ENCODE data around the gene DIP2C. TPM values are rescaled to one million over a fixed set of nuclear protein-coding genes. Genes with fewer than 3 reads are reported as not detected.

The DIP2C gene
- total and polyA plus RNA-seq, 3 donors from 2014 or later: 14.9 to 43.4 (median 30.1) TPM

DNA sequence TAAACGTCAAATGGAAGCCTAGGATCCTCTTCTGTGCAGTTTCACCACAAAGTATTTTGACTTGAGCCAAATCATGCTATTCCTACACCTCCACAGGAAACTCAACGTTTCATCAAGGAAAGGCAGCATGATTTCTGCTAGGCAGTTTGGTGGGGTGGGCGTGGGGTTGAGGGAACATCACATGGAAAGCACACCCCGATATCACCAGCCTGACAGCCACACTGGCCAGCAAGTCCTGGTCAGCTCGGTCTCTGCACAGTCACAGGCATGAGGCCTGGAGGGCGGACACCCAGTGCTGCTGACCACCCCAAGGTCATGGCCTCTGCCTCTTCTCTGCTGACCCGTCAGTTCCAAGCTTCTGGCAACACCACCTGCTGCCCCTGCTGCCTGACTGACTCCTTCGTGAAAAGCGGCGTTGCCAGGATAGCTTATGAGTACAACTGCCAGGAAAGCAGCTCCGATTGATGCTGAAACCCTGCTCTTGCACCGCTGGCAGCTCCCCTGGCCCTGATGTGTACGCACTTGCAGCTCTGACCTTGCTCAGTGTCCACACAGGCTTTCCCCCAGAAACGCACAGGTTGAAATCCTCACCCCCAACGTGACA, 171.5 kb downstream of the DIP2C start:
- no peak overlapping the region for H3K4me3 ChIP-seq
- intact Hi-C loops (cut with DNase I; ENCODE audit: low total_unique reads): no loop called here
- no peak overlapping the region for H3K27ac ChIP-seq
- TF ChIP-seq POLR2A (IDR thresholded peaks at IDR 0.05): no peak
- TF ChIP-seq, protein P1, sequence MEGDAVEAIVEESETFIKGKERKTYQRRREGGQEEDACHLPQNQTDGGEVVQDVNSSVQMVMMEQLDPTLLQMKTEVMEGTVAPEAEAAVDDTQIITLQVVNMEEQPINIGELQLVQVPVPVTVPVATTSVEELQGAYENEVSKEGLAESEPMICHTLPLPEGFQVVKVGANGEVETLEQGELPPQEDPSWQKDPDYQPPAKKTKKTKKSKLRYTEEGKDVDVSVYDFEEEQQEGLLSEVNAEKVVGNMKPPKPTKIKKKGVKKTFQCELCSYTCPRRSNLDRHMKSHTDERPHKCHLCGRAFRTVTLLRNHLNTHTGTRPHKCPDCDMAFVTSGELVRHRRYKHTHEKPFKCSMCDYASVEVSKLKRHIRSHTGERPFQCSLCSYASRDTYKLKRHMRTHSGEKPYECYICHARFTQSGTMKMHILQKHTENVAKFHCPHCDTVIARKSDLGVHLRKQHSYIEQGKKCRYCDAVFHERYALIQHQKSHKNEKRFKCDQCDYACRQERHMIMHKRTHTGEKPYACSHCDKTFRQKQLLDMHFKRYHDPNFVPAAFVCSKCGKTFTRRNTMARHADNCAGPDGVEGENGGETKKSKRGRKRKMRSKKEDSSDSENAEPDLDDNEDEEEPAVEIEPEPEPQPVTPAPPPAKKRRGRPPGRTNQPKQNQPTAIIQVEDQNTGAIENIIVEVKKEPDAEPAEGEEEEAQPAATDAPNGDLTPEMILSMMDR (IDR thresholded peaks at IDR 0.05): no peak
- no peaks in the 10 kb centered on the region for H3K36me3 ChIP-seq (ENCODE audit: low read depth, missing control alignments)
- H3K27me3 ChIP-seq: no peaks in the 10 kb centered on the region
- no peaks in the 10 kb centered on the region for H3K4me1 ChIP-seq
- no peaks in the 10 kb centered on the region for H3K9me3 ChIP-seq
- DNase-seq: no peak
- WGBS, 2 donors: 71 to 77% methylated on average over 14 to 15 of the region's 15 CpGs

DNA sequence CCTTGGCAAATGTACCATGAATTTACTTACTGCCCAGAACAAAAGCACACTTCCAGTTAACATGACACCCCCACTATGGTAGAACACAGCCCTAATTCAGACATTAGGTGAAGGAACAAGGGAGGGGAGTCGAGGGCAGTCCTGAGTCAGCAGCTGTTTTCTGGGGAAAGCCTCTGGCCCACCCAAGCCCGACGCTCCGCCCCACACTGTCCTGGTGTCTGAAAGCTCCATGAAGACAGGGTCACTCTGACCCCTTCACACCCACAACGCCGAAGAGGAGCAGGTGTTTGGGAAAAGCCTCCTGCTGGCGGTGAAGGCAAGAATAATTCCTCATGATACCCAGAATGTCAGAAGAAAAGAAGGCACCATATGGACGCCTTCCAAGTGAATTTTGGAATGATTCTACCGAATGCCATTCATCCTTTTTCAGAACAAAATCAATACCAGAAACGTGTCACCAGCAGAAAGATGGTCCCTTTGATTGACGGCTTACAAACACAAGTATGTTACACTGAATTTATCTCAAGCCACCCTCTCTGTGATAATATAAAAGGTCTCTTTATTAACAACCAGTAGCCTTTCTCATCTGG, 172.1 kb downstream of the DIP2C start:
- TF ChIP-seq POLR2A (IDR thresholded peaks at IDR 0.05): no peak
- TF ChIP-seq, protein P1 (IDR thresholded peaks at IDR 0.05): no peak
- intact Hi-C loops (cut with DNase I; ENCODE audit: low total_unique reads): no loop called here
- Histone ChIP-seq H3K4me1 (no peaks in the 10 kb centered on the region), H3K27ac (no peak overlapping the region), H3K36me3 (ENCODE audit: low read depth, missing control alignments) (no peaks in the 10 kb centered on the region), H3K9me3 (no peaks in the 10 kb centered on the region), H3K27me3 (no peaks in the 10 kb centered on the region), H3K4me3 (no peak overlapping the region)
- 69 to 76% methylated on average over 11 of the region's 11 CpGs for WGBS, 2 donors
- no peak for DNase-seq

DNA sequence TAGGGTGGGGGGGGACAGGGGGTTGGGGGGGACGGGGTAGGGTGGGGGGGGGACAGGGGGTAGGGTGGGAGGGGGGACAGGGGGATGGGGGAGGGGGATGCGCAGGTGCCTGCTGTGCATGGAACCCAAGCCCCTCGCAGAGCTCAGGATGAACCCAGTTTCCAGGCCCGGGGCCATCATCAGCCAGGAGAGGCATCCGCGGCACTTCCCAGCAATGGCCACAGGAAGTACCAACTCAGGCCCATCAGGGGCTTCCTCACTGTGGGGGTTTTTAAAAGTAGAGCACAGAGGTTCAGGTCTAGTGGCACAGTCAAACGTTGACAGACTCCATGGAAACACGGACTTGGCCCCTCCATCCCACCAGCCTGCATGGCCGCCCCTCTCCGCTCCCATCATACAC, 172.7 kb downstream of the DIP2C start:
- no peaks in the 10 kb centered on the region for H3K36me3 ChIP-seq (ENCODE audit: low read depth, missing control alignments)
- H3K27ac ChIP-seq: no peak overlapping the region
- H3K9me3 ChIP-seq: no peaks in the 10 kb centered on the region
- intact Hi-C loops (cut with DNase I; ENCODE audit: low total_unique reads): no loop called here
- H3K4me1 ChIP-seq: peaks cover under 1% of the 10 kb centered on the region
- TF ChIP-seq, protein P1 (IDR thresholded peaks at IDR 0.05): no peak
- no peak for TF ChIP-seq POLR2A (IDR thresholded peaks at IDR 0.05)
- 76 to 79% methylated on average over 9 to 10 of the region's 10 CpGs for WGBS, 2 donors
- H3K4me3 ChIP-seq: no peak overlapping the region
- H3K27me3 ChIP-seq: no peaks in the 10 kb centered on the region
- no peak for DNase-seq

DNA sequence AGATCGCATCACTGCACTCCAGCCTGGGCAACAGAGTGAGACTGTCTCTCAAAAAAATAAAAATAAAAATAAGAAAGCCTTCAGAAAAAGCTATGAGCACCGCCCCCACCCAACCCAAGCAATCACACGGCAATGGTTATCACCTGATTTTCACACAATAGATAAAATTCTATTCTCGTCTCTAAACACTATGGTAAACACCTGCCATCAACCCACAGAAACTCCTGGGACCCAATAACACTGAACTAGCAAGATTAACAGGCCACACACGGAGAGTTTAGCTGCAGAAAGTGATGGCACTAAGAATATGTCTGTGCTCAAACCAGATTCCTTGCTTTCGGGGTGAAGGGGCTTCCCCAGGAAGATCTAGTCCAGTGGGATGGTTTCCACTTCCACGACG, 173.8 kb downstream of the DIP2C start:
- intact Hi-C loops (cut with DNase I; ENCODE audit: low total_unique reads): no loop called here
- H3K36me3 ChIP-seq (ENCODE audit: low read depth, missing control alignments): no peaks in the 10 kb centered on the region
- H3K27ac ChIP-seq: no peak overlapping the region
- H3K9me3 ChIP-seq: no peaks in the 10 kb centered on the region
- no peaks in the 10 kb centered on the region for H3K27me3 ChIP-seq
- no peak overlapping the region for H3K4me3 ChIP-seq
- H3K4me1 ChIP-seq: peaks cover 10% of the 10 kb centered on the region
- WGBS, 2 donors: 77 to 83% methylated on average over 7 to 8 of the region's 8 CpGs
- DNase-seq: no peak
- no peak for TF ChIP-seq POLR2A (IDR thresholded peaks at IDR 0.05)
- TF ChIP-seq, protein P1 (IDR thresholded peaks at IDR 0.05): no peak

Measured in testis (tissue), 3 donors.